Activated CD4-positive, alpha-beta memory T cell treated with anti-CD3 and anti-CD28 coated beads, Interleukin-2, amount 10 ng/mL, durations not matched to agents 7 days and 5 days (primary cell): Measurements from ENCODE around the gene NTRK2. TPM values are rescaled to one million over a fixed set of nuclear protein-coding genes. Genes with fewer than 3 reads are reported as not detected.

Experiments used
- CTCF ChIA-PET: fragments of 350-600 bp; sonication (Branson Sonifier 250); formaldehyde crosslinking; loops from one replicate; lab custom pipeline; 2021; ENCODE audit warnings: antibody characterized with exemption, inconsistent platforms; lab: Charles Lee
- POLR2A ChIA-PET: fragments of 350-600 bp; sonication (Branson Sonifier 250); formaldehyde crosslinking; loops from one replicate; lab custom pipeline; 2021; ENCODE audit warnings: antibody characterized with exemption; lab: Charles Lee
- DNase-seq: peaks from one replicate; pipeline ENCODE4 v3.0.0-alpha.2; 2020
- H3K27ac Mint-ChIP-seq: one replicate; pipeline ENCODE4 v1.8.0; 2021; ENCODE audit warnings: mild to moderate bottlenecking, mixed read lengths
- H3K27me3 Mint-ChIP-seq: one replicate; pipeline ENCODE4 v1.8.0; 2021; ENCODE audit warnings: mixed read lengths
- H3K36me3 Mint-ChIP-seq: one replicate; pipeline ENCODE4 v1.8.0; 2021; ENCODE audit warnings: low read depth, mixed read lengths
- H3K4me1 Mint-ChIP-seq: one replicate; pipeline ENCODE4 v1.8.0; 2021; ENCODE audit warnings: mixed read lengths
- H3K4me3 Mint-ChIP-seq: one replicate; pipeline ENCODE4 v1.8.0; 2021; ENCODE audit warnings: mild to moderate bottlenecking, mixed read lengths
- H3K9me3 Mint-ChIP-seq: one replicate; pipeline ENCODE4 v1.8.0; 2021; ENCODE audit warnings: mixed read lengths
- total RNA-seq, 2 experiments: library from RNA; stranded (reverse); gene quantifications; one replicate each; pipeline ENCODE4 v1.2.3, GENCODE V29; 2021

NTRK2 gene
- total RNA-seq, 2 experiments from 2014 or later, result 2.2 to 2.3 TPM

DNA sequence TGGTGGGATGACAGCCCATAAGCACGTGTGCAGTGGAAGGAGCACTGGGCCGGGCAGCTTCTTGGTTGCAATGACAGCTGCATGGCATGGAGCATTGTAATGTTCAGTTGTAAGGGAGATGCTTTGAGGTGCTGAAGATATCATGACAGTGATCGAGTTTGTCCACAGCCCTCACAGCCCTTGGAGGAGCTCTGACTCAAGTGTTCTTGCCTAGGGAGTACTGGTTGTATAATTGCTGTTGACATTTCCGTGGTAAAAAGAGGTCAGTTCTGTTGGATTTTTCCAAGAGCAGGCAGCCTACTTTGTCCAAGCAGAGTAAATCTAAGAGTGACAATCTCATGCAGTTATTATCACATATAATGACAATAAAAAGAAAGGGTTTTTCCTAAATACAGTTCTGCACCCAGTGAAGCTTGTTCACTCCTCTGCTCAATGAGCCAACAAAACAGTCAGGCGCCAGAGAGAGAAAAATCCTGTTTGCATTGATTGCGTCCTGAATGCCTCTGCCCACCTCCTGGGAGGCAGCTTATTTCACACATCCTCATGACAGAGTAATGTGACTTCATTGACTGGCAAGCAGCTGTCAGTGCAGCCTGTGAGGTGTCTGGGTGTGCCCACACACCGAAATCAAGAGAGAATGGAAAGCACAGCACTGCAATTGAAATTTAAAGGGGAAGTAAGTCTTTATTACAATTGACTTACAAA, 248.0 kb downstream of the NTRK2 start:
- DNase-seq, result no peak
- POLR2A ChIA-PET, result no interaction called here
- Mint-ChIP-seq H3K27me3 (no peaks in the 10 kb centered on the region), H3K4me1 (no peaks in the 10 kb centered on the region), H3K4me3 (no peak overlapping the region), H3K36me3 (no peaks in the 10 kb centered on the region), H3K9me3 (no peaks in the 10 kb centered on the region), H3K27ac (no peak overlapping the region)
- CTCF ChIA-PET, result no interaction called here

GRCh38 chr9:84919440-84919839, 249.9 kb downstream of the NTRK2 start:
- H3K4me1 Mint-ChIP-seq, result no peaks in the 10 kb centered on the region
- ChIA-PET POLR2A (no interaction called here), CTCF (no interaction called here)
- no peaks in the 10 kb centered on the region for H3K27me3 Mint-ChIP-seq
- H3K4me3 Mint-ChIP-seq, result no peak overlapping the region
- no peak overlapping the region for H3K27ac Mint-ChIP-seq
- no peaks in the 10 kb centered on the region for H3K36me3 Mint-ChIP-seq
- no peaks in the 10 kb centered on the region for H3K9me3 Mint-ChIP-seq
- no peak for DNase-seq

DNA sequence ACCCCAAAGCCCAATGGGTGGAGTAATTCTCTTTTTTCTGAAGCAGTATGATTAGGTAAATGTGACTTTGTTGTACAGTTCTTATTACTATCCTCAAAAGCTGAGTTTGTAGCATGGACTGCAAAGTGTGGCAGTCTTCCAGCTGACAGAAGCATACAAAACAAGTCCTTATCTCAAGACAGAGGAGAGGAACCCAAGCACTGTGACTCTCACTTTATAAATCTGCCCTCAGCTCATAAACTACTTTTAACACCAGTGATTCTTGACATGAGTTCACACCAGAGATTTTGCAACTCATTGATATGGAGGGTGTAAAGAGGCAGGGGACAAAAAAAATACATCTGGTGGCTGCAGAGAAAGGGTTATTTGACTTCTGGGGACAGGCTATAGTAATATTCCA, 251.6 kb downstream of the NTRK2 start:
- Mint-ChIP-seq H3K9me3 (no peaks in the 10 kb centered on the region), H3K36me3 (no peaks in the 10 kb centered on the region), H3K4me3 (no peak overlapping the region), H3K27me3 (no peaks in the 10 kb centered on the region), H3K27ac (no peak overlapping the region), H3K4me1 (no peaks in the 10 kb centered on the region)
- DNase-seq, result no peak
- POLR2A ChIA-PET, result no interaction called here
- CTCF ChIA-PET, result no interaction called here

DNA sequence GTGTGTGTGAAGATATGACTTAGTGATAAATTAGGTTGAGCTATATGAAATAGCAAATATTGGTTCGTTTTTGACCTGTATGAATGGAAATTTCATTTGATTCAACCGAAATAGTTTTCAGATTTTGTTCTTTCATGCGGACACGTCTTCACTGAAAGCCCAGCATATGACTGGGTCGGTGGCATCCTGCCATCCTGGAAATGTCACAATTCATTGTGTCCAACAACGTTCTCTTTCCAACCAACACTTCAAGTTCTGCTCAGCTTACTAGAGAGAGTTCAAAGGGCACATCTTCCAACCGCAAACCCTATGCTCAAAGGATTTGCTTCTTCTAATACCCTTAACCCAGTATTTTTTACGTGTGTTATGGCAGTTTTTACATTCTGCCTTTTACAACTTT, 252.5 kb downstream of the NTRK2 start:
- no peak overlapping the region for H3K27ac Mint-ChIP-seq
- no peaks in the 10 kb centered on the region for H3K4me1 Mint-ChIP-seq
- ChIA-PET CTCF (no interaction called here), POLR2A (no interaction called here)
- no peaks in the 10 kb centered on the region for H3K9me3 Mint-ChIP-seq
- H3K27me3 Mint-ChIP-seq, result no peaks in the 10 kb centered on the region
- H3K36me3 Mint-ChIP-seq, result no peaks in the 10 kb centered on the region
- DNase-seq, result no peak
- H3K4me3 Mint-ChIP-seq, result no peak overlapping the region

DNA sequence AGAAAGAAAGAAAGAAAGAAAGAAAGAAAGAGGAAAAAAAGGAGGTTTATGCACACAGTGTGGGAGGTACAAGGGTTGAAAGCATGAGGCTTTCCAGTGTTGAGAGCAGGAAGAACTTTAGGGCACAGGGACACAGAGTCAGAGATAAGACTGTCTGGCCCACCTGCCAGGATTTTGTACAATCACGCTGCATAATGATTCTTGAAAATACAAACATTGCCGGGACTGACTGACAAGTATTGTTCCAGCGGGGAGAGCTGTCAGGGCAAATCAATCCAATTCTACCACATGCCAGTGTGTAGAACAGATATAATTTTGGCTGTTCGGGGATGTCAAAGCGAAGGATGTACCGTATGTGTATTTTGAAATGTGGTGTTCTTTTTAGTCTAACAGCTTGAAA, 254.7 kb downstream of the NTRK2 start:
- Mint-ChIP-seq H3K4me1 (no peaks in the 10 kb centered on the region), H3K36me3 (no peaks in the 10 kb centered on the region), H3K27ac (no peak overlapping the region), H3K4me3 (no peak overlapping the region), H3K9me3 (no peaks in the 10 kb centered on the region), H3K27me3 (no peaks in the 10 kb centered on the region)
- no peak for DNase-seq
- POLR2A ChIA-PET, result no interaction called here
- CTCF ChIA-PET, result no interaction called here

DNA sequence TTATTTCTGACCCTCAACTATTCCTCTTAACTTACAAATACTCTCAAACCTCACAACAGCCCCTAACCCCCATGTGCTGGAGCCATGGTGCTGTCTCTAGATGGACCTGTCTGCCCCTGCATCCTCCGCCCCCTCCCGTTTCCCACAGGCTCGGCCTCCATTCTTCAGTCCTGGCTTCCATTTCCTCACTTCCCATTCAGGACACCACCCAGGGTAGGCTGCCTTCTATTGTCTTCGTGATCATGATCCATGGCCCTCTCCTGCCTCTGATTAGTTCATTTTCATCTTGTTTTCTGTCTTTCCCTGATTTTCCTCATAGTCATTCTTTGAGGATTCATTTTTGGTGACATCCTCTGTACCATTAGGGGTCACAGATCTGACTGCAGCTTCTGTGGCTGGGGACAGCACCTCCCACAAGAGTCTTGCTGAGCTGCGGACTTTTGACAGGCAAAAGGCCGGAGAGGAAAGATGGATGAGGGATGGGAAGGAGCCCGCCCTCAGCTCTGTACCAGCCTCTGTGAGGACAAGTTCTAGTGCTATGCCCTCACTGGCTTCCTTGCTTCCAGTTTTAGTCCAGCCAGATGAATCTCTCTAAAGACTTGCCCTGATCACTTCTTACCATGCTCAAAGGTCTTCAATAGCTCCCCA, 255.8 kb downstream of the NTRK2 start:
- no peak for DNase-seq
- ChIA-PET POLR2A (no interaction called here), CTCF (no interaction called here)
- Mint-ChIP-seq H3K27me3 (no peaks in the 10 kb centered on the region), H3K9me3 (no peaks in the 10 kb centered on the region), H3K36me3 (no peaks in the 10 kb centered on the region), H3K27ac (no peak overlapping the region), H3K4me1 (no peaks in the 10 kb centered on the region), H3K4me3 (no peak overlapping the region)

DNA sequence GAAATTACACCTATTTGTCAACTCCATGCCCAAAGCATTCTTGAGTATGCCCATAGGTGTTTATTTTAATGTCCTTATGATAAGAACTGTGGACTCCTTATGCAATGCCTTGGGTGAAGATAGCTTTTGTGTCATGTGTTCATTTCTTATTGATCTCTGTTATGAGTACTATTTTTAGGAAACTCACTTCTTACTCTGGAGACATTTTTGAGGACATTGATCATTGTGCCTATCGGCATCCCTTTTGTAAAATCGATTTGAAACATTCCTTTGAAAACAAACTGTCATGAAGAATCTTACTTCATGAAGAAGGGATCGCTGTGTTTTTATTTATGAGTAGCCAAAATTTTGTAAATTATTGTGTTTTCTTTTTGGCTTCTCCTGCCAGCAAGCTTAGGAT, 257.3 kb downstream of the NTRK2 start:
- CTCF ChIA-PET, result no interaction called here
- no peaks in the 10 kb centered on the region for H3K9me3 Mint-ChIP-seq
- POLR2A ChIA-PET, result no interaction called here
- H3K36me3 Mint-ChIP-seq, result no peaks in the 10 kb centered on the region
- H3K27me3 Mint-ChIP-seq, result no peaks in the 10 kb centered on the region
- H3K27ac Mint-ChIP-seq, result no peak overlapping the region
- DNase-seq, result no peak
- no peak overlapping the region for H3K4me3 Mint-ChIP-seq
- H3K4me1 Mint-ChIP-seq, result no peaks in the 10 kb centered on the region

DNA sequence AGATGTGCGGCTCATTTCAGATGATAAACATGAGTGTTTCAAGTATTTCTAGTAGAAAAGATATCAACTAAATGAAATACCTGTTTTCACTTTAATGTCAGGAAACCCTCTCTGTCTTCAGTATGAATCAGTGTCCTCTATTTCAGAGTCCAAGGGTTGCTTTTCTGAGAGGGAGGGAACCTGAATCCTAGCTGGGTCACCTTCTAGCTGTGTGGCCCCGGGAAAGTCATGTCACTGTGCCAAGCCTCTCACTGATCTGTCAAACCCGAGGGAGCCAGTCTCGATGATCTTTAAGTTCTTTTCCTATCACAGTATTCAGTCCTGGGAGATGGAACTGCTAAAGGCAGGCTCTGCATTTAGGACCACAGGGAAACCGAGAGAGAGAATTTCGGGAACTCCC, 258.9 kb downstream of the NTRK2 start:
- H3K9me3 Mint-ChIP-seq, result no peaks in the 10 kb centered on the region
- H3K4me1 Mint-ChIP-seq, result no peaks in the 10 kb centered on the region
- H3K4me3 Mint-ChIP-seq, result no peak overlapping the region
- H3K36me3 Mint-ChIP-seq, result no peaks in the 10 kb centered on the region
- H3K27me3 Mint-ChIP-seq, result no peaks in the 10 kb centered on the region
- CTCF ChIA-PET, result no interaction called here
- POLR2A ChIA-PET, result no interaction called here
- H3K27ac Mint-ChIP-seq, result no peak overlapping the region
- no peak for DNase-seq

DNA sequence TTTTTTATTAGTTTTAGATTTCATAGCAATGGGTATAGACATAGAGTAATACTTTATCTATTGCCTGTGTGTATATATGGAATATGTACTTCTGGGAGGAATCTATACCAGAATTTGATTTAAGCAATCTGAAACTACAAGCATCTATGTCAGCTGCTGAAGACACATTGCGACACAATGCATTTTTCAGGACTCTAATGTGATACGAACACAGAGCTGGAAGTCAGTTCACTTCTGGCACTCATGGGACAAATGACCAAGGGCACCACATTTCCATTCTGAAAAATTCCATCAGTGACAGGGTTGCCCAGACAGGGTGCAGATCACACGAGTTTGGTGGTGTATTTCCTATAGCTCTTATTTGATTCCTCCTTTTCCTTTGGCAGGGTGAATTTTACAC, 259.5 kb downstream of the NTRK2 start:
- no peak for DNase-seq
- H3K27me3 Mint-ChIP-seq, result no peaks in the 10 kb centered on the region
- no peak overlapping the region for H3K27ac Mint-ChIP-seq
- no peaks in the 10 kb centered on the region for H3K36me3 Mint-ChIP-seq
- no peaks in the 10 kb centered on the region for H3K9me3 Mint-ChIP-seq
- H3K4me3 Mint-ChIP-seq, result no peak overlapping the region
- H3K4me1 Mint-ChIP-seq, result no peaks in the 10 kb centered on the region
- ChIA-PET POLR2A (no interaction called here), CTCF (no interaction called here)

GRCh38 chr9:84932915-84933527, 263.5 kb downstream of the NTRK2 start:
- DNase-seq, result no peak
- POLR2A ChIA-PET, result no interaction called here
- no peaks in the 10 kb centered on the region for H3K36me3 Mint-ChIP-seq
- no peak overlapping the region for H3K4me3 Mint-ChIP-seq
- H3K27me3 Mint-ChIP-seq, result no peaks in the 10 kb centered on the region
- CTCF ChIA-PET, result no interaction called here
- no peak overlapping the region for H3K27ac Mint-ChIP-seq
- H3K4me1 Mint-ChIP-seq, result no peaks in the 10 kb centered on the region
- H3K9me3 Mint-ChIP-seq, result no peaks in the 10 kb centered on the region

DNA sequence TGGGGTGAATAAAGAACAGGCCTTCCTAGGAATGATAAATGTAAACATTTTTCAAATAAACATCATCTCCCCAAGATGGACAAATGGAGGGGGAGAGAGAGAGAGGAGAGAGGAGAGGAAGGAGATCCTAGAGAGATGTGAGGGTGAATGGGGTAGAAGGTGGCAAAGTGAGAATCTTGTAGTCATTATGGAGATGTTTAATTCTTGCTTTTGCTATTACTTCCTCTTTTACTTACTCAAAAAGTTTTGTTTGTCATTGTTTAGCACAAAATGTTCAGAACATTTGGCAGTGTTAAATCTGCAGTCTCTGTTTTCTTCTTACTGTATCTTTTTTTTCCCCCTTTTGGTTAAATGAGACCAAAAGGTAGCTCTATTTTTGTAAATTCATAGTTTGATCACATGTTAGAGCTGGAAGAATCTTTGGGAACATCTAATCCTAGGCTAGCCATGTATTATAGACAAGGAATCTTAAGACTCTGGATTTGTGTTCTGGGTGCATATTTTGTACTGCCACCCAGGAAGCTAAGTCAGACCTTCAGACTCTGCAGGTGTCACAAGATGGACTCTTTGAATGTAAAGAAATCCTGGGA, 266.1 kb downstream of the NTRK2 start:
- H3K27ac Mint-ChIP-seq, result no peak overlapping the region
- H3K36me3 Mint-ChIP-seq, result no peaks in the 10 kb centered on the region
- POLR2A ChIA-PET, result no interaction called here
- H3K4me3 Mint-ChIP-seq, result no peak overlapping the region
- CTCF ChIA-PET, result no interaction called here
- H3K9me3 Mint-ChIP-seq, result no peaks in the 10 kb centered on the region
- no peaks in the 10 kb centered on the region for H3K27me3 Mint-ChIP-seq
- no peaks in the 10 kb centered on the region for H3K4me1 Mint-ChIP-seq
- no peak for DNase-seq

GRCh38 chr9:84937180-84937579, 267.7 kb downstream of the NTRK2 start:
- Mint-ChIP-seq H3K27me3 (no peaks in the 10 kb centered on the region), H3K36me3 (no peaks in the 10 kb centered on the region), H3K27ac (no peak overlapping the region), H3K4me1 (no peaks in the 10 kb centered on the region), H3K9me3 (no peaks in the 10 kb centered on the region), H3K4me3 (no peak overlapping the region)
- CTCF ChIA-PET, result no interaction called here
- no peak for DNase-seq
- POLR2A ChIA-PET, result no interaction called here

- CTCF ChIA-PET, result no interaction called here
- POLR2A ChIA-PET, result no interaction called here
- no peak overlapping the region for H3K4me3 Mint-ChIP-seq
Observed at GRCh38 chr9:84937581-84937980, 268.1 kb downstream of the NTRK2 start.

More at GRCh38 chr9:84937581-84937980, 268.1 kb downstream of the NTRK2 start:
- Mint-ChIP-seq H3K27me3 (no peaks in the 10 kb centered on the region), H3K27ac (no peak overlapping the region), H3K9me3 (no peaks in the 10 kb centered on the region), H3K36me3 (no peaks in the 10 kb centered on the region), H3K4me1 (no peaks in the 10 kb centered on the region)
- no peak for DNase-seq
